ENCODE measurements around the gene CFAP74.
A peak's percentile ranks its signal among the peaks of the same experiment; 100 is the strongest.
"Not testable (repeated sequence)": the region's sequence is repeated elsewhere in the genome, so short reads cannot be mapped to it uniquely, and the experiment has no call there.

The CFAP74 gene

DNA sequence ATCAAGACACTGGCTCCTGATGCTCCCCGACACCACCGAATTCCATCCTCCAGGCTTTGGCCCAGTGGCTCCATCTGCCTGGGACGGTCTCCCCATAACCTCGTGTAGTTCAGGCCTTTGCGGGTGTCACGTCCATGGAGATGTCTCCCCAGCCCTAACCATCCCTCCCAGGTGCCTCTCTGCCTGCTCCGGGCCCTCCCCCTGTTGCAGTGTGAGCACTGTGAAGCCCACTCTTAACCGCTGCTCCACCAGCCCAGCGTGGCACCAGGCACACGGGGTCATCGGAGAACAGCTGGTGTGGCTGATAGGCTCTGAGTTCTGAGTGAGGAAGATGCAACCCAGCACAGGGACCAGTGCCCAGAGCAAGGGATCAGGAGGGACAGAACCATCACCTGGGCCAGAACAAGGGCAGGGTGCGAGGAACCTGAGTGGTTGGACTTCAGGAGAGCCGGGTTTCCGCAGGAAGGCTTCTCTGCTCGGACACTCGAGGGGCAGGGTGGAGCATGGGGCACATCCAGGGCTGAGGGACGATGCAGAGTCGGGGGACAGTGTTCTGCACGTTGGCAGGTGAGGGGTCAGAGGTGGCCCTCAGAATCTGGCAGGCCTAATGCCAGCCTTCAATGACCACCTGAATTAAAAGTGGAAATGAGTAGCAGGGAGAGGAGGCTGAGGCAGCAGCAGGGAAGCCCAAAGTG lies 110.1 kb downstream of the CFAP74 start:
- no peak for DNase-seq

DNA sequence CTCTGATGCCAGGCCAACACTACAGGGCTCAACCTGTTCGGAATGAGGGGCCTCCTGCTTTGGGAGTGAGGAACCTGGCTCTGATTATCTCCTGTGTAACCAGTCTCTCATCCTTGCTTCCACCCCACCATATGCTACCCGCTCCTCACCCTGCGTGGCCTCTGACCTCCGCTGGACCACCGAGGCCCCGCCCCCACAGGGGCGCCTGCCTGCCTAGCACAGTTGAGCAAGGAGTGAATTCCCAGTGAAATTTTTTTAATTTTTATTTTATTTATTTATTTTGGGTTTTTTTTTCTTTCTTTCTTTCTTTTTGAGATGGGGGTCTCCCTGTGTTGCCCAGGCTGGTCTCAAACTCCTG lies 110.8 kb downstream of the CFAP74 start:
- no peak for DNase-seq

DNA sequence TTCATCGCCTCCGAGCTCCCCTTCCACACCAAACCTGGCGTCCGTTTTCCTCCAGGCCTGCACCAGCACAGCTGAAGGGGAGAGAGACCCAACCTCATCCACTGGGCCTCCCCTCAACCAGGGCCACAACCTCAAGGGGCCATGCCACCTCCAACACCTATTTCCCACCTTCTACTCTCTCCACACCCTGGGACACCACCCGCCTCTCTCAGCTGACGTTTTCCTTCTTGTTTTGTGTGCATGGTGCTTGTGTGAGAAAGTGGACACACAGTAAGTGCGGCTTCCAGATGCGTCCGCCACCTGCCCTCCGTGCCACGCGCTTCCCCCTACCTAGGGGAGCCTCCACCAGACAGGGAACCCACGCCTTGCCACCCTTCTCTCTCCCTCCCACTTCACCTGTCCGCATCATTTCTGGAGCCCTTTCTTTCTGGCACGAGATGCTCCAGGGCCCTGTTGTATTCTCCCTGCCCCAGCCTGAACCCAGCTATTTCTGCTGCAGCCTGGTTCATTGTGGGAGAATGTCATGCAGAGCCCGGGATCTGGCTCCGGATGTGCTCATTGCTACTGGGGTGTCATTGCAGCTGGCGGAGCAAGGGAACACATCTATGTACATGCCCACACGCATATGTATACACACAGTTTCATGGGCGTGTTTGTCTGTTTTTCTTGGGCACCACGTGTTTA lies 111.4 kb downstream of the CFAP74 start:
- peak; percentile 23 for DNase-seq

DNA sequence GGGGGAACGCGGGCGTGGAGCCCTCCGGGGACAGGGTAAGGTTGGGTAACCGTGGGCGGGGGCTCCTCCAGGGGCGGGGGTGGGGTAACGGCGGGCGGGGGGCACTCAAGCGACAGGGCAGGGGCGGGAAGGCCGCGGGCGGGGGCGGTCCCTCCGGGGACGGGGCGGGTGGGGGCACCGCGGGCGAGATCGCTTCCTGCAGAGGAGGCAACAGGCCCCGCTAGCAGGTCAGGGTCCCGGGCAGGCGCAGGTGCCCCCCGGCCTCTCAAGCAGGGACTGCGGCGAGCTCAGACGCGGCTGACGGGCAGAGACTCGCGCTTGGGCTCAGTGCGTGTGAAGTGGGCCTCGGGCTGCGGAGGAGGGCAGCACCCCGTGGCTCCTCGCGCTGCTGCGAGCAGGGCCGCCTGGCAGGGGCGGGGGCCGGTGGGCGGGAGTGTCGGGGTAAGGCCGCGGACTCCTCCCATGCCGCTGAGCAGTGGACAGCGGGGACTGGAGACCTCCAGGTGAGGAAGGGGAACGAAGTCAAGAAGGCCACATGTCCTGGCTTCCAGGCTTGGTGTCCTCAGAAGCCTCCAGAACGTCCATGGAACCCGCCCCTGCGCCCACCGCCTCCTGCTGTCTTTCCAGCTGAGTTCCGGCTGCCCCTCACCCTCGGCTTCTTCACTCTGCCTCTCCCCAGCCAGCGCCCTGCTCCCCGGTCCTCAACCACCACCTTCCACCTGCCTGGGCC lies 112.1 kb downstream of the CFAP74 start:
- DNase-seq, result peak; percentile 89

DNA sequence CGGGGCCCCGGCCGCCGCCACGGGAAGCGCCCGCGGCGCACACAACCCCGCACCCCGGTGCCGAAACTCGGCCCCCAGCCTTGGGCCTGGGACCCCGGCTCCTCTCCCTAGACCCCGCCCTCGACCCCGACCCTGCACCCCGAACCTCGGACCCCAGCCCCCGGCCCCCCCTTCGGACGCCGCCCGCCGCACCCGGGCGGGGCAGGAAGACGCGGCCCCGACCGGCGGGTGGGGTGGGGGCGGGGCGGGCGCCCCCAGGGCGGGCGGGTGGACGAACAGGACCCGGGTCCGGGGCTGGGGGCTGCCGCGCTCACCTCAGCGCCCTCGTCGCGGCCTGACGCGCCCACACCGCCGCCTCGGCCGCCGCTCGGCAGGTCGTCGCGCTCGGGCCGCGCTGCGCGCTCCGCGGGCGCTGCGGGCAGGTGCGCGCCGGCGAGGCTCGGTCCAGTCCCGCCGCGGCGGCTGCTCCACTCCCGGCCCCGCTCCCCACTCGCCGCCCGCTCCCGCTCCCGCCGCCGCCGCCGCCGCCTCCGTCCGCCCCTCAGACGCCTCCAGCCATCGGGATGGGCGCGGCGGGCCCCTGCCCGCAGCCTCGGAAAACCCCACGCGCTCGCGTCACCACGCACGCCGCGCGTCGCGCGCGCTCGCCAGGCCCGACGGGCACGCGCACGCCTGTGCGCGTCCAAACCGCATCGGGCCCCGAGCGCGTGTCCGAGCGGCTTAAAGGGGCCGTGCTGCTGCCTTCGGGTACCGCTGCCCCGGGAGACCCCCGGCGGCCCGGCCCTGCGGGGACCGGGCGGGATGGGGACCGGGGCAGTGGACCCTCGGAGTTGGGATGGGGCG lies 112.9 kb downstream of the CFAP74 start, which contains the start of gene GNB1:
GNB1 (minus strand) TSS at position 582 of the 843 bp plus-strand sequence. CDS start 65,634 bp downstream, outside the sequence.
- DNase-seq, result peak; percentile 86

DNA sequence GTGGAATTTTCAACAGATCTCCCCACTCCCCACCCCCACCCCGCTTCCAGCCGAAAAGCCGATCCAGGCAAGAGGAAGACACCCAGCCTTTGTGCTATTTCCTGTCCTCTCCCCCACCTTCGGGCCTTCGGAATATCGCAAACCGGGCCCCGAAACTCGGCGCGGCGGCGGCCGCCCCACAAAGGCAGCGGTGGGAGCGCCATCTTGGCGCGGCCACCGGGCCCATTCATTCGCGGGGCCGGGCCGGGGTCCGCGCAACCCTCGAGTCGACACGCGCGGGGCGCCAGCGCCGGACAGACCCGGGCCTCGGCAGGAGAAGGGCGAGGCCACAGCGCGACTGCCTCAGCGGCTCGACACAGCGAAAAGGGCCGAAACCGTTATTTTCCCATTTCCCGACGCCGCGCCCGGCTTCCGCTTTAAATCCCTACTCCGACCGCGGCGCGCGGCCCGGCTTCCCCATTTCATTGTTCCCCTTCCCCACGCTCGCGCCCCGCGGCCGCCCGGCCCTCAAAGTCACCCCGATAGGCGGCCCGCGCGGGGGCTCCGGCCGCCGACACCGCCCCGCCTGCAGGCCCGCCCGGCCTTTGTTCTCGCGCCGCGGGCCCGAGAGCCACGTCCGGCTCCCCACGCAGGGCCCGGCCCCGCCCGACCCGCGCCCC lies 113.6 kb downstream of the CFAP74 start:
- DNase-seq, result peak; percentile 32

DNA sequence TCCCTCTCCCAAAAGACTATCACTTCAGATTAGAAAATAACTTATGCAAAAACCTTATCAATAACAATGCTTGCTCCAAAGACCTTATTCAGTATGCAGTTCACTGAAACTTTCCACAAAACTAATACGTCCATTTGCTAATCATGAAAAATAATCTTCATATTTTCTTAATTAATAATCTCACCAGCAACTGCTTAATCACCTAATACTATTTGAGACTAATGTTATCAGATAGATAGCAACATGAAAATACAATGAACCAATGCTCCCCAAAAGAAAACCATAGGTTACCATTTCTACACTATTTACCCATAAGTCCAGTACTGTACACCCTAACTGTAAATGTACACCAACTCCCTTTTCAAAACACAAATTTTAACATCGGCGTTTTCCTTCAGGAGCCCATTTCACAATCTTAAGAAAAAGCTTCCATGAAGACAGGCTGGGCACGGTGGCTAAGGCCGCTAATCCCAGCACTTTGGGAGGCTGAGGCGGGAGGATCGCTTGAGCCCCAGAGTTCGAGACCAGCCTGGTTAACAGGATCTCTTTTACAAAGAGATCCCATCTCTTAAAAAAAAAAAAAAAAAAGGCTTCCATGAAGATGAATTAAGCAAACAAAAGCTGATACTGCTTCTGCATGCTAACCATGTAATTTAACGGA lies 114.4 kb downstream of the CFAP74 start:
- DNase-seq, result no peak

DNA sequence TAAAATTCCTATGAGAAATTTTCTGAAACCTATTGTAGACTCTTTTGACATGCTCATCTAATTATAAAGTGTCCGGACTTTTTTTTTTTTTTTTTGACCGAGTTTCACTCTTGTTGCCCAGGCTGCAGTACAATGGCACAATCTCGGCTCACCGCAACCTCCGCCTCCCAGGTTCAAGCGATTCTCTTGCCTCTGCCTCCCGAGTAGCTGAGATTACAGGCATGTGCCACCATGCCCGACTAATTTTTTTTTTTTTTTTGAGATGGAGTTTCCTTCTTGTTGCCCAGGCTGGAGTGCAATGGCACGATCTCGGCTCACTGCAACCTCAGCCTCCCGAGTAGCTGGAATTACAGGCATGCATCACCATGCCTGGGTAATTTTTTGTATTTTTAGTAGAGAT lies 119.7 kb downstream of the CFAP74 start:
- not testable (repeated sequence) for DNase-seq

DNA sequence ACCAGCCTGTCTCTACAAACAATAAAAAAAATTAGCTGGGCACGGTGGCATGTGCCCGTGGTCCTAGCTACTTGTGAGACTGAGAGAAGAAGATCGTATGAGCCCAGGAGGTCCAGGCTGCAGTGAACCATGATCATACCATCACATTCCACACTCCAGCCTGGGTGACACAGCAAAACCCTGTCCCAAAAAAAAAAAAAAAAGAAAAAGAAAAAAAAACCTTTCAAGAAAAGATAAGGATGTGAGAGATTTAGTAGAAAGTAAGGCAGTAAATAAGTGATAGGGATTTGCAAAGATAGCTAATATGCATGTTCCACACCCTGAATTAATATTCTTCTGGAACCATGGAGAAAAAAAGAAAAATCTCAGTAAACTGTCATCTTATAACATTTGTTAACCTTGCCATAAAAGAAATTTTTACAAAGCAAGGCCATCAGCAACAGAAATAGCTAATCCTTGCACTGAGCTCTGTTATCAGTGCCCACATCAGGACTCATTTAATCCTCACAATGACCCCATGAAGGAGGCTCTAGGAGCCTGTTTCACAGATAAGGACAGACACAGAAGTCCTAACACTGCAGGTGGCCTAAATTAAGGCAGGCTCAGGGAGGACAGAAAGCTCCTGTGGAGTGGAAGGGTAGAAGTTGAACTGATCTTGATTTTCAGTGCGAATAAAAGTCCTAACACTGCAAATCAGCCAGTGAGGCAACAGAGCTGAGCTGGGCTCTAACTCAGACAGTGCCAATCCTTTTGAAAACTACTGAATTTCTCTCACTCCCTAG lies 120.3 kb downstream of the CFAP74 start:
- no peak for DNase-seq

DNA sequence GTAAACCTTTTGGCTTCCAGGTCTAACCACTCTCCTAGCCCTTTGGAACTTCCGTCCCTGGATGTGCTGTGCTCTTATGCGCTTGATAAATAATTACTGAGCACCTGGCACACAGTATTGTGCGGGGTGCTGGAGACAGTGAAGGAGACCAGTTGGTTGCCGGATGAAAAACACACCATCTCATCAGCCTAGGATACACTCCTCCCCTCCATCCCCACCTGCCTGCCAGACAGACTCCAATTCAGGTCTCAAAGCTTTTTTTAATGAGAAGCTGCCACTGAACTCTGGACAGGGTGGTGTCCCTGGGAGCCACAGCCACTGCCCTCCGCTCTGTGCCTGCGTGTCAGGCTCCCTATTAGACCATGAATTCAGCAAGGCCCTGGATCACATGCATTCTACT lies 121.9 kb downstream of the CFAP74 start:
- no peak for DNase-seq

DNA sequence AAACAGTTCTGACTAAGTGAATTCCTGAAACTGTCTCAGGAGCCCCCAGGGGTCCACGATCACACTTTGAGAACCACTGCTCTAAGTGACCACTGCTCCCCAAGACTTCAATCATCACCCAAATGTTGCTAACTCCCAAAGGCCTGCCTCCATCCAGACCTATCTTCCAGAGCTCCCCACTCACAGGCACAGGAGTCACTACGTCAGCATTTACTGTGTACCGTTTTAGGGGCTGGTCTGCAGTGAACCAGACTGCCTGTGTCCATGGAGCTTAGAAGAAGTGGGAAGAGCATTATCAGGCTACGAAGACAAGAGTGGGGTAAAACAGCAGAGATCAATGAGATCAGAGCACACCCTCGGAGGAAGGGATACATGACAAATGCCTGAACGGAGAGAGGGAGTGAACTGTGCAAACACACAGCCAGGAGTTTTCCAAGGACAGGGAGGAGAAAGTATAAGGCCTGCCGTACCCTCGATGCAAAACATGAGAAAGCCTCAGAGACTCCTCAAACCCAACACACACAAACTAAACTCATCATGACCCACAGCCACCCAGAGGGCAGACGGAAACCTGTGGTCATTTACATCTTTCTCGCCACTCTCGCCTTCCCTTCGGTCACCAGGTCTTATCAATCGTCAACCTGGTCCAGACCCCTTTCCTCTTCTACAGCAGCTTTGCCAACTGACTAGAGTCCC lies 122.8 kb downstream of the CFAP74 start:
- DNase-seq, result no peak

DNA sequence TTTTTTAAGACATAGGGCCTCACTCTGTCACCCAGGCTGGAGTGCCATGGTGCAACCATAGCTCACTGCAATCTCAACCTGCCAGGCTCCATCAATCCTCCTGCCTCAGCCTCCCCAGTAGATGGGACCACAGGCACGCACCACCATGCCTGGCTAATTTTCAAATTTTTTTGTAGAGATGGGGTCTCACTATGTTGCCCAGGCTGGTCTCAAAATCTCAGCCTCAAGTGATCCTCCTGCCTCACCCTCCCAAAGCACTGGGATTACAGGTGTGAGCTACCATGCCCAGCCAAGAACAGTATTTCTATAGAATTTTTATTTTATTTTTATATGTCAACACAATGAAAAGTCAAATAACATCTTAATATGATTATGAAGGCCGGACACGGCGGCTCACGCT lies 123.6 kb downstream of the CFAP74 start:
- no peak for DNase-seq

DNA sequence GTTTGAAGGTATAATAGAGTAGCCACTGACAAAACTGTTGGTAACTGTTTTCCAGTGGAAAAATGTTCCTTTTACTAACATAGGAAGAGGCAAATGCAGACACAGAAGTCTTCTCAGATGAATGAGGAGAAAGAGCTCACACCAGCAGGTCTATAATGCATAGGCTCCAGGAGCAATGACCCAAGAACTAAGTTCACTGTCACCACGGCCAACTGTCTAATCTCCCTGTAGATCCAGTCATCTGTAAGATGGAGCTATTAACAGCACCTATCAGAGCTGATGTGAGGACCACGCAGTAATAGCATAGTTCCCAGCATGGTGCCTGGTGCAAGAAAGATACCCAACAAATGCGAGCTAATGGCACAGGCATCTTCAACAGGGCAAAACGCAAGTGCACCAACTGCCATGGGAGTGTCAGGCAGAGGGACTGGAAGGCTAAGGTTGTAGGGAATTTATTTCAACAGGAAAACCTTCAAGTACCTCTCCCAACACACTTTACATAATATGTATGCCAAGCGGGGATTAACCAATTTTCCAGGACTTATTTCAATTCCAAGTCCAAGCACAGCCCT lies 125.6 kb downstream of the CFAP74 start:
- no peak for DNase-seq

DNA sequence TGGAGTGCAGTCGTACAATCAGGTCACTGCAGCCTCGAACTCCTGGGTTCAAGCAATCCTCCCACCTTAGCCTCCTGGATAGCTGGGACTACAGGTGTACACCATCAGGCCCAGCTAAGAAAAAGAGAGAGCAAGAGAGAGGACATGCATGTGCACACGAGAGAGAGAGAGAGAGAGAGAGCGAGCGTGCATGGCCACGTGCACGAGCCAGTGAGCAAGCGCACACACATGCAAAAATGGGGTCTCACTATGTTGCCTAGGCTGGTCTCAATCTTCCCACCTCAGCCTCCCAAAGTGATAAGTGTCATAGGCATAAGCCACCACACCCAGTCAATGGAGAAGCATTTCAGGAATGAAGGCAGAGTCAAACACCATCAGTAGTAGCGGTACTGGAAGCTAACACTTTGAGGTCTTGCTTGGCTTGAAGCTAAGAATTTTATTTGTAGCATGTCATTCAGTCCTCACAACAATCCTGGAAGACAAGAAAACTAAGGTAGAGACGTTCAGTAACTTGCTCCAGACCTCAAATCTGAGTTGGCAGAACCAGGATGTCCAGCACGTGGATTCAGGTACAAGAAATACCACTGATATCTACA lies 127.2 kb downstream of the CFAP74 start:
- DNase-seq, result no peak

DNA sequence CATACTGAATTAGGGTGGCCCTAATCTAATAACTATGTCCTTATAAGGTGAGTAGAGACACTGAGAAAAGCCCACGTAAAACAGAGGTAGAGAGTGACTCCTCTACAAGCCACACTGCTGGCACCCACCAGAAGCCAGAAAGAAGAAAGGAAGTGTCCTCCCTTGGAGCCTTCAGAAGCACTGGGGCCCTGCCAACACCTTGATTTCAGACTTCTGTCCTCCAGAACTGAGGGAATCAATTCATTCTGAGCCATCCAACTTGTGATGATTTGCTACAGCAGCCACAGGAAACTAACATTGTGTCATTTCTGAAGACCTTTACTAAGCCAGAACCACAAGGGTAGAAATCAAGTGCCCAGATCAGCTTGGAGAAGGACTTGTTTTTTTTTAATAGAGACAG lies 127.7 kb downstream of the CFAP74 start:
- DNase-seq, result no peak

DNA sequence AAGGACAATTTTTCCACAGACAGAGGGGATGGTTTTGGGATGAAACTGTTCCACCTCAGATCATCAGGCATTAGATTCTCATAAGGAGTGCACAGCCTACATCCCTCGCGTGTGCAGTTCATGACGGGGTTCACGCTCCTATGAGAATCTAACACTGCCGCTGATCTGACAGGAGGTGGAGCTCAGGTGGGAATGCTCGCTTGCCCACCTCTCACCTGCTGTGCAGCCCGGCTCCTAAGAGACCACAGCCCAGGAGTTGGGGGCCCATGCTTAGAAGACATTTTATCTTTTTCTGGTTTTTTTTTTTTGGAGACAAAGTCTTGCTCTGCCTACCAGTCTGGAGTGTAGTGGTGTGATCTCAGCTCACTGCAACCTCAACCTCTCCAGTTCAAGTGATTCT lies 128.7 kb downstream of the CFAP74 start:
- no peak for DNase-seq

DNA sequence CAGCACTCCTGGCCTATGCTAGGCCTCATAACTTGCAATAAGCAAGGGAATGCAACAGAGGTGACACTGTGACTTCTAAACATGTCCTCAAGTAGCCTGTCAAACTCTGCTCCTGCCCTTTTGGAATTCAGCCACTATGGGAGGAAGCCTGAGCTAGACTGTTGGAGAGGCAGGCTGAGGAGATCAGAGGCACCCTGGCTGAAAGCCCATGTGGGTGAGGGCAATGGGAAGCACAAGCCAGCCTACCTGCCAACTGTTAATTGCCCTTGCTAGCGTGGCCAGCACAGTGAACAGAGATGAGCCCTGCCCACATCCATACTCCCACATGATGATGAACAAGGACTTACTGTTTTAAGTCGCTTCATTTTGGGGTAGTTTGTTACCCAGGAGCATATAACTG lies 130.4 kb downstream of the CFAP74 start:
- no peak for DNase-seq

DNA sequence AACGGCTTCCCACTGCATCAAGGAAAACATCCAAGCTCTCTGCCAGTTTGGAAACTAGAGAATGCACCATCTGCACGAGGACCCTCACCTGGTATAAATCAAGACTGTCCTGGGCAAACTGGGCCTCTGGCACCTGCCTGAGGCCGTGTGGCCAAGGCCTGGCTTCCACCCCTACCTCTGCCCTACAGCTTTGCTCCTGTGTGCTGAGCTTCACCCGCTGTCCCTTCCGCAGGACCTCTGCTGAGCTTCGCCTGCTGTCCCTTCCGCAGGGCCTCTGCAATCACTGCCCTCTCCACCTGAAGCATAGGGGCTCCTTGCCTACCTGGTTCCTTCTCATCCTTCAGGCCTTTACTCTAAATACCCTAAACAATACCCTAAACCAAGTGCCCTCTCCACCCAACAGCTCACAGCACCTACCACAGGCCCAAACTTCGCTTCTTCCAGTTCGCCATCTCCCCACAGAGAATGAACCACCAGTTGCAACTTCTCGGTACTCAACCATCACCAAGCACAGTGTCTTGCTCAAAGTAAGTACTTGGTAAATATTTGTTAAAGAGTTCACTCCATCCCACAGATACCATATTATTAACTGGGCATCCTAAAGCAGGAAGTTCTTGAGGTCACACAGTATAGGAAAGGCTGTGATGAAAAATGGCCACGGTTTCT lies 131.1 kb downstream of the CFAP74 start:
- DNase-seq, result no peak

All from CD4-positive, alpha-beta T cell treated with Interleukin-6 for 4 hours (primary cell).